MCF 10A (cell line): ENCODE results near the gene NUPR2. TPM values are rescaled to one million over a fixed set of nuclear protein-coding genes. Genes with fewer than 3 reads are reported as not detected.
"Not testable (repeated sequence)": the region's sequence is repeated elsewhere in the genome, so short reads cannot be mapped to it uniquely, and the experiment has no call there.

Experiments used
- BruUV-seq: library from RNA; stranded (reverse); fragments of 400-500 nt; replicated peaks from 2 replicates; lab custom pipeline; 2021; lab: Mats Ljungman, UMichigan
- CTCF ChIA-PET: fragments of 300-600 bp; sonication (Branson Sonifier 250); formaldehyde crosslinking; extraction: SDS; loops from one replicate; lab custom pipeline; 2021; ENCODE audit warnings: antibody characterized with exemption, inconsistent platforms; lab: Yijun Ruan, JAX
- POLR2A ChIA-PET: fragments of 300-600, 350-650 bp; sonication (Branson Sonifier 250); formaldehyde crosslinking; extraction: SDS; loops from one replicate; lab custom pipeline; 2020; ENCODE audit warnings: antibody characterized with exemption, inconsistent platforms; lab: Yijun Ruan, JAX
- DNase-seq: peaks from one replicate; pipeline ENCODE4 v3.0.0-alpha.2; 2018; ENCODE audit not compliant: unreplicated experiment
- H3K27ac Mint-ChIP-seq: one replicate; pipeline ENCODE4 v1.8.0; 2022; ENCODE audit warnings: mild to moderate bottlenecking, low read depth, mixed read lengths; ENCODE audit not compliant: unreplicated experiment
- H3K27me3 Mint-ChIP-seq: one replicate; pipeline ENCODE4 v1.8.0; 2022; ENCODE audit warnings: mixed read lengths; ENCODE audit not compliant: insufficient read depth, unreplicated experiment
- H3K36me3 Mint-ChIP-seq: one replicate; pipeline ENCODE4 v1.8.0; 2022; ENCODE audit warnings: mild to moderate bottlenecking, moderate library complexity, mixed read lengths; ENCODE audit not compliant: insufficient read depth, unreplicated experiment
- H3K4me1 Mint-ChIP-seq: one replicate; pipeline ENCODE4 v1.8.0; 2022; ENCODE audit warnings: mixed read lengths; ENCODE audit not compliant: insufficient read depth, unreplicated experiment
- H3K4me3 Mint-ChIP-seq: one replicate; pipeline ENCODE4 v1.8.0; 2022; ENCODE audit warnings: mild to moderate bottlenecking, moderate library complexity, mixed read lengths; ENCODE audit not compliant: unreplicated experiment
- H3K9me3 Mint-ChIP-seq: one replicate; pipeline ENCODE4 v1.8.0; 2022; ENCODE audit warnings: mixed read lengths; ENCODE audit not compliant: unreplicated experiment
- intact Hi-C: fragments of 100-400 bp; cut with micrococcal nuclease; formaldehyde crosslinking; loops from 2 replicates; pipeline ENCODE4 v1.14.1; 2022
- total RNA-seq: library from RNA; stranded (reverse); gene quantifications from 2 replicates; pipeline ENCODE4 v1.2.3, GENCODE V29; 2022
- TF ChIP-seq, protein P1 (sequence below): fragments of 200-600 bp; IDR thresholded peaks from one replicate; pipeline ENCODE4 v1.8.0; 2022; ENCODE audit warnings: antibody characterized with exemption, mild to moderate bottlenecking; ENCODE audit not compliant: unreplicated experiment

The NUPR2 gene
- total RNA-seq, 1 experiment from 2014 or later = not detected

DNA sequence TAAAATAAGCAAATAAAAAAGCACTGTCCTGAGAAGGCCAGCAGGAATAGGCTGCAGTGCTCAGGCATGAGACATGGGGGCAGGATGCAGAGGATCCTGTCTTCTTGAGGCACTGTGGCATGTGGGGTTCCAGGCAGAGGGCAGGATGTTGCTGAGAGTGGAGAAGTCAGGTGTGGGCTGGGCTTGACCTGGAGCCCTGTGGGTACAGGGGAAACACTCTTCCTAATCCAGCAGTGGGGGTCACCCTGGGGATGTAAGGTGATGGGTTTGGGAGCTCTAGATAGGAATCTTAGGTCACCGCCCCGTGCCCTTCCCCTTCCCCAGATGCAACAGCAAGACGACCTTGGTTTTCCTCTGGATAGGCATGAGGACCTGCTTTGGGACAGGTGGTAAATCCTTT is 38.5 kb downstream of the NUPR2 start:
- no peak overlapping the region for H3K27ac Mint-ChIP-seq
- ChIA-PET CTCF (interaction anchor here (0.7 to 1.3 kb wide), 7 partner anchors 13 to 437 kb away, joined by 3 to 7 read pairs (median 3); partner anchors contain the start of genes PHKG1 and SUMF2), POLR2A (interaction anchor here (0.6 to 1.6 kb wide), 2 partner anchors 15 kb away, joined by 3 to 5 read pairs; partner anchors contain the start of gene PHKG1)
- H3K36me3 Mint-ChIP-seq = peaks cover 73% of the 10 kb centered on the region
- DNase-seq = no peak
- H3K4me1 Mint-ChIP-seq = peaks cover 16% of the 10 kb centered on the region
- BruUV-seq = no TSS peak
- intact Hi-C loops = loop anchor here (10.0 kb wide), 1 partner anchor 643 kb away; no protein-coding TSS in a partner anchor
- no peaks in the 10 kb centered on the region for H3K9me3 Mint-ChIP-seq
- no peak overlapping the region for H3K4me3 Mint-ChIP-seq
- H3K27me3 Mint-ChIP-seq = no peaks in the 10 kb centered on the region
- TF ChIP-seq, protein P1, sequence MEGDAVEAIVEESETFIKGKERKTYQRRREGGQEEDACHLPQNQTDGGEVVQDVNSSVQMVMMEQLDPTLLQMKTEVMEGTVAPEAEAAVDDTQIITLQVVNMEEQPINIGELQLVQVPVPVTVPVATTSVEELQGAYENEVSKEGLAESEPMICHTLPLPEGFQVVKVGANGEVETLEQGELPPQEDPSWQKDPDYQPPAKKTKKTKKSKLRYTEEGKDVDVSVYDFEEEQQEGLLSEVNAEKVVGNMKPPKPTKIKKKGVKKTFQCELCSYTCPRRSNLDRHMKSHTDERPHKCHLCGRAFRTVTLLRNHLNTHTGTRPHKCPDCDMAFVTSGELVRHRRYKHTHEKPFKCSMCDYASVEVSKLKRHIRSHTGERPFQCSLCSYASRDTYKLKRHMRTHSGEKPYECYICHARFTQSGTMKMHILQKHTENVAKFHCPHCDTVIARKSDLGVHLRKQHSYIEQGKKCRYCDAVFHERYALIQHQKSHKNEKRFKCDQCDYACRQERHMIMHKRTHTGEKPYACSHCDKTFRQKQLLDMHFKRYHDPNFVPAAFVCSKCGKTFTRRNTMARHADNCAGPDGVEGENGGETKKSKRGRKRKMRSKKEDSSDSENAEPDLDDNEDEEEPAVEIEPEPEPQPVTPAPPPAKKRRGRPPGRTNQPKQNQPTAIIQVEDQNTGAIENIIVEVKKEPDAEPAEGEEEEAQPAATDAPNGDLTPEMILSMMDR = no peak

DNA sequence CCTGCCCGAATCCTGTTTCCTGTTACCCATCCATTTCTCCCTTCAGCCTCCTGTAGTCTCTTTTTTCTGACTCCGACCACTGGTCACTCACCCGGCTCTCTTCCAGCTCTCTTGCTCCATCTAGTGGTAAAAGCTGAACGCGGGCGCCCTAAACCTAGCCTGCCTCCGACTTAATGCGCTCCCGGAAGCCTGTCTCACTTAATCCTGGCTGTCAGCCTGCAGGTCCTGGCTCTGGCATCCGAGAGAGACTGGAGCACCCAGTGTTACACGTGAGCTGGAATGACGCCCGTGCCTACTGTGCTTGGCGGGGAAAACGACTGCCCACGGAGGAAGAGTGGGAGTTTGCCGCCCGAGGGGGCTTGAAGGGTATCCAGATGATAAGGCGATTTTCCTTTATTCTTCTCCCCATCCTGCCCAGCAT is 41.8 kb downstream of the NUPR2 start:
- ChIA-PET POLR2A (interaction anchor here (0.7 to 3.2 kb wide), 8 partner anchors 9 to 502 kb away, joined by 3 to 24 read pairs (median 4); partner anchors contain the start of genes CCT6A, PSPH, SUMF2 and VOPP1), CTCF (interaction anchor here (0.6 to 7.2 kb wide), 32 partner anchors 9 to 710 kb away, joined by 3 to 75 read pairs (median 5); partner anchors contain the start of genes PHKG1, PSPH and SUMF2)
- Mint-ChIP-seq H3K4me1 (peaks cover 16% of the 10 kb centered on the region), H3K4me3 (no peak overlapping the region), H3K36me3 (peaks cover 76% of the 10 kb centered on the region), H3K27ac (peak overlapping the region; percentile 13), H3K27me3 (no peaks in the 10 kb centered on the region), H3K9me3 (no peaks in the 10 kb centered on the region)
- peak; percentile 90 for DNase-seq
- no TSS peak for BruUV-seq
- intact Hi-C loops = loop anchor here (1.0 to 10.0 kb wide), 4 partner anchors 69 to 640 kb away; partner anchors contain the start of gene NIPSNAP2
- TF ChIP-seq, protein P1 = peak; percentile 92

DNA sequence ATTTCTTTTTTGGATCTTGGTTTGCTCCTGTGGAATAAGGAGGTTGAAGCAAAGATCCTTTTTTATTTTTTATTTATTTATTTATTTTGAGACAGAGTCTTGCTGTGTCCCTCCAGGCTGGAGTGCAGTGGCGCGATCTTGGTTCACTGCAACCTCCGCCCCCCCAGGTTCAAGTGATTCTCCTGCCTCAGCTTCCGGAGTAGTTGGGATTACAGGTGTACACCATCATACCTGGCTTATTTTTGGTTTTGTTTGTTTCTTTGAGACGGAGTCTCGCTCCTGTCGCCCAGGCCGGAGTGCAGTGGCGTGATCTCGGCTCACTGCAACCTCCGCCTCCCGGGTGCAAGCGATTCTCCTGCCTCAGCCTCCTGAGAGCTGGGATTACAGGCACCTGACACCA is 49.8 kb downstream of the NUPR2 start:
- H3K4me3 Mint-ChIP-seq, BruUV-seq, DNase-seq, H3K9me3 Mint-ChIP-seq, H3K27ac Mint-ChIP-seq, intact Hi-C loops, H3K27me3 Mint-ChIP-seq: not testable (repeated sequence)
- Mint-ChIP-seq H3K36me3 (peaks cover 78% of the 10 kb centered on the region), H3K4me1 (peaks cover 30% of the 10 kb centered on the region)
- CTCF ChIA-PET = interaction anchor here (0.7 to 3.4 kb wide), 2 partner anchors 8 to 17 kb away, joined by 3 to 14 read pairs; no protein-coding TSS in a partner anchor
- POLR2A ChIA-PET = interaction anchor here (0.6 to 9.3 kb wide), 4 partner anchors 16 to 495 kb away, joined by 3 to 116 read pairs (median 11); partner anchors contain the start of genes CCT6A, CHCHD2, NIPSNAP2 and PSPH

Other genes starting within 250 kb of the NUPR2 start
- gene ZNF713, start 229.0 kb downstream of the NUPR2 start, total RNA-seq = 1.3 and 1.5 TPM in 2 replicates
- 31.0 and 36.9 TPM in 2 replicates for gene MRPS17, start 164.5 kb downstream of the NUPR2 start, total RNA-seq
- gene NIPSNAP2, start 151.8 kb downstream of the NUPR2 start, total RNA-seq = 57.9 and 62.8 TPM in 2 replicates
- gene PSPH, start 65.0 kb downstream of the NUPR2 start, total RNA-seq = 49.4 and 56.6 TPM in 2 replicates
- gene CCT6A, start 64.7 kb downstream of the NUPR2 start, total RNA-seq = 208 and 222 TPM in 2 replicates
- gene SUMF2, start 52.1 kb downstream of the NUPR2 start, total RNA-seq = 142 and 159 TPM in 2 replicates
- gene PHKG1, start 23.5 kb downstream of the NUPR2 start, total RNA-seq = 1.2 and 2.4 TPM in 2 replicates
- 564 and 712 TPM in 2 replicates for gene CHCHD2, start 9.9 kb downstream of the NUPR2 start, total RNA-seq